Nephron progenitor cell (in vitro differentiated cells): ENCODE measurements around the gene CAMKMT.

Experiments used
- DNase-seq: peaks from one replicate; pipeline ENCODE4 v3.0.0; 2021
- H3K27ac Mint-ChIP-seq: 2 replicates; pipeline ENCODE4 v1.8.0; 2021; ENCODE audit warnings: mild to moderate bottlenecking, moderate library complexity, mixed read lengths
- H3K27me3 Mint-ChIP-seq: 2 replicates; pipeline ENCODE4 v1.8.0; 2021; ENCODE audit warnings: mild to moderate bottlenecking, low read depth, mixed read lengths; ENCODE audit not compliant: poor library complexity
- H3K36me3 Mint-ChIP-seq: 2 replicates; pipeline ENCODE4 v1.8.0; 2021; ENCODE audit warnings: low read depth, mixed read lengths
- H3K4me1 Mint-ChIP-seq: 2 replicates; pipeline ENCODE4 v1.8.0; 2021; ENCODE audit warnings: mixed read lengths
- H3K4me3 Mint-ChIP-seq: 2 replicates; pipeline ENCODE4 v1.8.0; 2021; ENCODE audit warnings: mild to moderate bottlenecking, moderate library complexity, mixed read lengths
- H3K9me3 Mint-ChIP-seq: 2 replicates; pipeline ENCODE4 v1.8.0; 2021; ENCODE audit warnings: mild to moderate bottlenecking, moderate library complexity, mixed read lengths
- TF ChIP-seq, protein P1 (sequence below): fragments of 200-600 bp; sonication (generic); IDR thresholded peaks from 2 replicates; pipeline ENCODE4 v1.5.0; 2021; ENCODE audit warnings: antibody characterized with exemption

Gene CAMKMT

DNA sequence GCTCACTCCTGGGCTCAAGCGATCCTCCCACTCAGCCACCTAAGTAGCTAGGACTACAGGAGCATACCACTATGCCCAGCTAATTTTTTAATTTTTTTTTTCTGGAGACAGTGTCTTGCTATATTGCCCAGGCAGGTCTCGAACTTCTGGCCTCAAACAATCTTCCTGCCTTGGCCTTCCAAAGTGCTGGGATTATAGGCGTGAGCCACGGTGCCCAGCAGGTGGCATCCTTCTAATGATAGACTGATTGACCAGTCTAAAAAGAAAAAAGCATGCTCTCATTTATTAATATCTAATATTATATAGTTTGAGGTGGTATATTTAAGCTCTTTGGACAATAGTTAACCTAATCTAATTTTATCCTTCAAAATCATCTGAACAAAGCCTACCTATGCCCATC, 198.6 kb downstream of the CAMKMT start:
- Mint-ChIP-seq H3K36me3 (no peaks in the 10 kb centered on the region), H3K4me1 (no peaks in the 10 kb centered on the region), H3K27ac (no peak overlapping the region), H3K4me3 (no peak overlapping the region), H3K9me3 (no peaks in the 10 kb centered on the region), H3K27me3 (peaks cover under 1% of the 10 kb centered on the region)
- DNase-seq: no peak
- TF ChIP-seq, protein P1, sequence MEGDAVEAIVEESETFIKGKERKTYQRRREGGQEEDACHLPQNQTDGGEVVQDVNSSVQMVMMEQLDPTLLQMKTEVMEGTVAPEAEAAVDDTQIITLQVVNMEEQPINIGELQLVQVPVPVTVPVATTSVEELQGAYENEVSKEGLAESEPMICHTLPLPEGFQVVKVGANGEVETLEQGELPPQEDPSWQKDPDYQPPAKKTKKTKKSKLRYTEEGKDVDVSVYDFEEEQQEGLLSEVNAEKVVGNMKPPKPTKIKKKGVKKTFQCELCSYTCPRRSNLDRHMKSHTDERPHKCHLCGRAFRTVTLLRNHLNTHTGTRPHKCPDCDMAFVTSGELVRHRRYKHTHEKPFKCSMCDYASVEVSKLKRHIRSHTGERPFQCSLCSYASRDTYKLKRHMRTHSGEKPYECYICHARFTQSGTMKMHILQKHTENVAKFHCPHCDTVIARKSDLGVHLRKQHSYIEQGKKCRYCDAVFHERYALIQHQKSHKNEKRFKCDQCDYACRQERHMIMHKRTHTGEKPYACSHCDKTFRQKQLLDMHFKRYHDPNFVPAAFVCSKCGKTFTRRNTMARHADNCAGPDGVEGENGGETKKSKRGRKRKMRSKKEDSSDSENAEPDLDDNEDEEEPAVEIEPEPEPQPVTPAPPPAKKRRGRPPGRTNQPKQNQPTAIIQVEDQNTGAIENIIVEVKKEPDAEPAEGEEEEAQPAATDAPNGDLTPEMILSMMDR: no peak

DNA sequence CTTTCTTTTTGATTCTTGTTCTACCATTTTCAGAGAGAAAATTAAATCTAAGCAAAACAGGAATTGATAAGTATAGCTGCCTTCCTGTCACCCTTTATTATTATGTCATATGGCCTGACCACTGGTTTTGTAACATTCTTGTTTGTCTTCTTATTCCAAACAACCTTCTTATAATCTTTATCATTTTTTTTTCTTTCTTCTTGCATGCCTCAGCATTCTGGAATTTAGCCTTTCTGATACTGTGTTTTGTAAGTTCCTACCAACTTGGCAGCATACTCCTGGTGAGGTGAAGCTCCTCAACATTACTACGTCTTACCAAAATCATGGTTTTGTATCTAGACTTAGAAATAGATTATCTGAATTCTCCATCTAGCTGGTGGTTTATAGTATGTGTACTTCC, 199.2 kb downstream of the CAMKMT start:
- TF ChIP-seq, protein P1: no peak
- Mint-ChIP-seq H3K4me1 (no peaks in the 10 kb centered on the region), H3K9me3 (no peaks in the 10 kb centered on the region), H3K27me3 (no peaks in the 10 kb centered on the region), H3K4me3 (no peak overlapping the region), H3K27ac (no peak overlapping the region), H3K36me3 (no peaks in the 10 kb centered on the region)
- DNase-seq: no peak

DNA sequence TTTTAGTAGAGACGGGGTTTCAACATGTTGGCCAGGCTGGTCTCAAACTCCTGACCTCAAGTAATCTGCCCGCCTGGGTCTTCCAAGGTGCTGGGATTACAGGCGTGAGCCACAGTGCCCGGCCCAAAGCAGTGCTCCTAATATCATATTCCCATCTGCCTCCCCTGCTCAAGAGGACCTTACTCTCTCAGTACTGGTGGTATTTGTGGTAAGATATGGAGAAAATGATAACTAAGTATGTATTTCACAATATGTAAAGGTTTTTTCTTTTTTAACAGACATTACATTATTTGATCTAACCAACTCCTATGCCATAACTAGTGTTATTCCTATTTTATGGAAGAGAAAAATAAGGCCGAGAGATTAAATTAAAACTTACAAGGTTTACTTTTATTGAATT, 201.0 kb downstream of the CAMKMT start:
- Mint-ChIP-seq H3K9me3 (no peaks in the 10 kb centered on the region), H3K4me3 (no peak overlapping the region), H3K4me1 (no peaks in the 10 kb centered on the region), H3K27me3 (no peaks in the 10 kb centered on the region), H3K36me3 (no peaks in the 10 kb centered on the region), H3K27ac (no peak overlapping the region)
- DNase-seq: no peak
- TF ChIP-seq, protein P1: no peak

DNA sequence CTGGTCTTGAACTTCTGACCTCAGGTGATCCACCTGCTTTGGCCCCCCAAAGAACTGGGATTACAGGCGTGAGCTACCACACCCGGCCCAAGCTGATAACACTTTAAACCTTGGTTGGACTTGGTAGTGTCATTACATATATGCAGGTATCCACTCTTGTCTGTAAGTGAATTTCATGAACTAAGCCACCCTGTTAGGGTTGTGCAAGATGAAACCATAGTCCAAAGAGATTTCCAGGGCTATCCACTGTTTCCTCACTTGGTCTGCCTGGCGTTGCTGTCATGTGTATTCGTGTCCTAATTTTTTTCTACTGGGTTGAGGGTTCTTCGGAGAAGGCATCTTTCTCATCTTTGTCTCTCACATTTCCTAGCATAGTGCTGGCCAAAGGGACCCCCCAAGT, 203.0 kb downstream of the CAMKMT start:
- H3K27ac Mint-ChIP-seq: no peak overlapping the region
- no peaks in the 10 kb centered on the region for H3K27me3 Mint-ChIP-seq
- H3K9me3 Mint-ChIP-seq: no peaks in the 10 kb centered on the region
- H3K4me3 Mint-ChIP-seq: no peak overlapping the region
- TF ChIP-seq, protein P1: no peak
- H3K36me3 Mint-ChIP-seq: no peaks in the 10 kb centered on the region
- no peak for DNase-seq
- no peaks in the 10 kb centered on the region for H3K4me1 Mint-ChIP-seq

DNA sequence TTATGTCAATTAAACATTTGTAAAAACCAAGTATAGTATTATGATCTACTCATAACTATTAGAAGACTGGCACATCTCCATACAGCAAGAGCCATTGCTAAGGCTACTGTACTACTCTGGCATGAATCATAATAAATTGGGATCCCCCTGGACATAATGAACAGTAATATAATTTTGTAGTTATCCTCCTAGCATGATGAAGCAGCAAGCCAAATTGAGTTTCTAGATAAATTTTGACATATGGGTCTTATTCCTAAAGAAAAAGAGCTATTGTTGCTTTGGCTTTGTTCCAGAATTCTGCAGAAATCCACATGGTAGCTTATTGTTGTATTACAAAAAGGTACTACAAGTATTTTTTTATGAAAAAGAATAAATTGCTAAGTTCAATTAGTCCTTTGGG, 204.3 kb downstream of the CAMKMT start:
- no peaks in the 10 kb centered on the region for H3K9me3 Mint-ChIP-seq
- no peak overlapping the region for H3K27ac Mint-ChIP-seq
- H3K4me3 Mint-ChIP-seq: no peak overlapping the region
- no peaks in the 10 kb centered on the region for H3K27me3 Mint-ChIP-seq
- no peaks in the 10 kb centered on the region for H3K4me1 Mint-ChIP-seq
- no peaks in the 10 kb centered on the region for H3K36me3 Mint-ChIP-seq
- no peak for DNase-seq
- TF ChIP-seq, protein P1: no peak

DNA sequence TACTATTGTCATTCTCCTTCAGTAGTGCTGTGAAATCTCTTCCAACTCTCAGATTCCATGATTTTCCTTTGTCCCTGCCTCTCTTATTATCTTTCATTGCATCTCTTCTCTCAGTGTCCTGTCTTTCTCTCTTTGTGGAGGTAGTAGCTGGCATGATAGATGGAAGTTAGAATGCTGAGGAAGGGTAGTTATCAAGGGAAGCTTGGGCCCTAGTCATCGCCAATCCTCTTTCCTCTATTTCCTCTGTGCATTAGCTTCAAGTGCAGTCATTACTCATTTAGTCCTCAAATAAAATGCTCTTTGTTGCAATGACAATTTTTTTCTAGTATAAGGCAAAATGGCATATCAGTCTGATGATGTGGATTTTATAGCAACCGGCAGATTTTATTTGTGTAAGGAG, 207.7 kb downstream of the CAMKMT start:
- Mint-ChIP-seq H3K4me3 (no peak overlapping the region), H3K9me3 (no peaks in the 10 kb centered on the region), H3K27ac (no peak overlapping the region), H3K27me3 (no peaks in the 10 kb centered on the region), H3K36me3 (no peaks in the 10 kb centered on the region), H3K4me1 (no peaks in the 10 kb centered on the region)
- no peak for DNase-seq
- TF ChIP-seq, protein P1: no peak
